Osteoblast (primary cell): ENCODE measurements around the gene DES. TPM values are rescaled to one million over a fixed set of nuclear protein-coding genes. Genes with fewer than 3 reads are reported as not detected.

ENCODE experiments used
- DNase-seq: peaks from one replicate; pipeline ENCODE4 v3.0.0; 2011; ENCODE audit warnings: low spot score, mixed read lengths; ENCODE audit not compliant: insufficient read length; ENCODE audit errors: missing footprints
- H2AFZ ChIP-seq: 2 replicates; pipeline ENCODE4 v1.6.0; 2011; ENCODE audit warnings: mild to moderate bottlenecking, low read length
- H3K27ac ChIP-seq: 2 replicates; pipeline ENCODE4 v1.5.1; 2011; ENCODE audit warnings: mild to moderate bottlenecking, low read depth, low read length, moderate library complexity
- H3K27me3 ChIP-seq: 2 replicates; pipeline ENCODE4 v1.6.0; 2012; ENCODE audit warnings: mild to moderate bottlenecking, control low read depth, inconsistent platforms, low read length, moderate library complexity; ENCODE audit not compliant: insufficient read depth
- H3K36me3 ChIP-seq: 2 replicates; pipeline ENCODE4 v1.5.1; 2011; ENCODE audit warnings: mild to moderate bottlenecking, low read length, control low read depth, moderate library complexity; ENCODE audit not compliant: insufficient read depth
- H3K4me1 ChIP-seq: 2 replicates; pipeline ENCODE4 v1.5.1; 2011; ENCODE audit warnings: mild to moderate bottlenecking, low read length, control low read depth, moderate library complexity; ENCODE audit not compliant: insufficient read depth
- H3K4me2 ChIP-seq: 2 replicates; pipeline ENCODE4 v1.6.0; 2011; ENCODE audit warnings: mild to moderate bottlenecking, low read length; ENCODE audit not compliant: insufficient read depth
- H3K4me3 ChIP-seq: fragments of 200-600 bp; sonication (generic); 3 replicates; pipeline ENCODE4 v1.5.1; 2012; ENCODE audit warnings: mild to moderate bottlenecking, low read length, inconsistent platforms; ENCODE audit not compliant: insufficient read depth
- H3K79me2 ChIP-seq: 2 replicates; pipeline ENCODE4 v1.6.0; 2012; ENCODE audit warnings: mild to moderate bottlenecking, low read length, control low read depth, inconsistent platforms; ENCODE audit not compliant: insufficient read depth
- H3K9me3 ChIP-seq: 2 replicates; pipeline ENCODE4 v1.5.1; 2011; ENCODE audit warnings: low read depth, low read length, control low read depth
- H4K20me1 ChIP-seq: 2 replicates; pipeline ENCODE4 v1.6.0; 2012; ENCODE audit warnings: mild to moderate bottlenecking, low read length, control low read depth; ENCODE audit not compliant: insufficient read depth
- total RNA-seq: library from RNA; depleted of rRNA; stranded (reverse); fragments of >200 nt; gene quantifications from 2 replicates; pipeline ENCODE4 v1.2.3, GENCODE V29; 2012
- TF ChIP-seq, protein P1 (sequence below): IDR thresholded peaks from 2 replicates; pipeline ENCODE4 v1.5.1; 2011; ENCODE audit warnings: mild to moderate bottlenecking, low read depth, low read length, moderate library complexity; ENCODE audit errors: extremely low read depth

Gene DES
- total RNA-seq, 1 donor, result 0.72 TPM

DNA sequence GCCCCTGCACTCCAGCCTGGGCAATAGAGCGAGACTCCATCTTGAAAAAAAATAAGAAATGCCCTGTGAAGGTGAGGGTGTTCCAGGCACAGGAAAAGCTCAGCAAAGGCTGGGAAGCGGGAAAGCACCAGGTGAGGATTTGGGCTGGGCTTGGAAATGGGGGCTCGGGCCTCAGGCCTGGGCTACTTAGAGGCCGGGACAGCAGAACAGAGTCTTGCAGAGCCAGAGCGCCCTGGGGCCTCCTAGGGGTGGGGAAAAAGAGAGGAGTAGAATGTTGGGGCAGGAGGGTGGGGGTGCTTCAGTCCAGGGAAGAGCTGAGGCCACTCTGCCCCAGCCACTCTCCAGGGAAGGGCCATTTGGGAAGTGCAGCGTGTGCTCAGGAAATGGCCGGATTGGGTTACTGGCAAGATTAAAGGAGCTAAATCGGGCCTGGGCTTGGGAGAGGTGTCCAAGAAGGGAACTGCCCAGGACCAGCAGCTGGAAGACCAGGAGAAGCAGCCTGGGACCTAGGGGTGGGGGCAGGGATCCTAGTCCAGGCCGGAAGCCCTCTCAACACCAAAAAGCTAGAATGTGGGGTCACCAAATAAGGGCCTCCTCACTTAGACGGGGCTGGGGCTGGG, 13.8 kb upstream of the DES start:
- no peak overlapping the region for H3K4me2 ChIP-seq
- TF ChIP-seq, protein P1, sequence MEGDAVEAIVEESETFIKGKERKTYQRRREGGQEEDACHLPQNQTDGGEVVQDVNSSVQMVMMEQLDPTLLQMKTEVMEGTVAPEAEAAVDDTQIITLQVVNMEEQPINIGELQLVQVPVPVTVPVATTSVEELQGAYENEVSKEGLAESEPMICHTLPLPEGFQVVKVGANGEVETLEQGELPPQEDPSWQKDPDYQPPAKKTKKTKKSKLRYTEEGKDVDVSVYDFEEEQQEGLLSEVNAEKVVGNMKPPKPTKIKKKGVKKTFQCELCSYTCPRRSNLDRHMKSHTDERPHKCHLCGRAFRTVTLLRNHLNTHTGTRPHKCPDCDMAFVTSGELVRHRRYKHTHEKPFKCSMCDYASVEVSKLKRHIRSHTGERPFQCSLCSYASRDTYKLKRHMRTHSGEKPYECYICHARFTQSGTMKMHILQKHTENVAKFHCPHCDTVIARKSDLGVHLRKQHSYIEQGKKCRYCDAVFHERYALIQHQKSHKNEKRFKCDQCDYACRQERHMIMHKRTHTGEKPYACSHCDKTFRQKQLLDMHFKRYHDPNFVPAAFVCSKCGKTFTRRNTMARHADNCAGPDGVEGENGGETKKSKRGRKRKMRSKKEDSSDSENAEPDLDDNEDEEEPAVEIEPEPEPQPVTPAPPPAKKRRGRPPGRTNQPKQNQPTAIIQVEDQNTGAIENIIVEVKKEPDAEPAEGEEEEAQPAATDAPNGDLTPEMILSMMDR, result no peak
- peaks cover 24% of the 10 kb centered on the region for H3K4me1 ChIP-seq
- no peaks in the 10 kb centered on the region for H3K79me2 ChIP-seq
- H2AFZ ChIP-seq, result peak overlapping the region; percentile 59
- no peak overlapping the region for H3K27ac ChIP-seq
- DNase-seq, result peak; percentile 57
- no peaks in the 10 kb centered on the region for H3K36me3 ChIP-seq
- no peaks in the 10 kb centered on the region for H3K27me3 ChIP-seq
- H4K20me1 ChIP-seq, result no peaks in the 10 kb centered on the region
- H3K9me3 ChIP-seq, result no peaks in the 10 kb centered on the region
- H3K4me3 ChIP-seq, result no peak overlapping the region

DNA sequence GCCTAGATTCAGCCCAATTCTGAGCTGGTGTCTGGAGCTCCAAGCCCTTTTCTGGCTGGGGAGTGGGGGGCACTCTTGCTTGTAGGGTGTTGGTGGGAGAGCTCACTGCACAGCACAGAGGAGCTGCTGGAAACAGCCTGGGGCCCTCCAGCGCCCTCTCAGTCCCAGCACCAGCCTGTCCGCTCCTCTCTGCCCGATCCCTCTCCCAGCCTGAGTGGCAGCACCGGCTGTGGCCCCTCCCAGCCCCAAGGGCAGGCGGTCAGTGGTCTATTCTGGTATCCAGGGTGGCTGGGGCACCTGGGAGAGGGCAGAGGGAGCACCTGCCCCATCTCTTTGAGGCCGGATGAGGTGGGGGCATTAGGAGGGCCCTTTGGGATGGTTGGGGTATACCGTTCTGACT, 13.2 kb upstream of the DES start:
- TF ChIP-seq, protein P1, result no peak
- Histone ChIP-seq H3K79me2 (no peaks in the 10 kb centered on the region), H3K36me3 (no peaks in the 10 kb centered on the region), H3K27me3 (no peaks in the 10 kb centered on the region), H2AFZ (peak overlapping the region; percentile 34), H3K4me2 (no peak overlapping the region), H4K20me1 (no peaks in the 10 kb centered on the region), H3K9me3 (no peaks in the 10 kb centered on the region), H3K4me3 (no peak overlapping the region), H3K27ac (no peak overlapping the region), H3K4me1 (peaks cover 24% of the 10 kb centered on the region)
- DNase-seq, result no peak

DNA sequence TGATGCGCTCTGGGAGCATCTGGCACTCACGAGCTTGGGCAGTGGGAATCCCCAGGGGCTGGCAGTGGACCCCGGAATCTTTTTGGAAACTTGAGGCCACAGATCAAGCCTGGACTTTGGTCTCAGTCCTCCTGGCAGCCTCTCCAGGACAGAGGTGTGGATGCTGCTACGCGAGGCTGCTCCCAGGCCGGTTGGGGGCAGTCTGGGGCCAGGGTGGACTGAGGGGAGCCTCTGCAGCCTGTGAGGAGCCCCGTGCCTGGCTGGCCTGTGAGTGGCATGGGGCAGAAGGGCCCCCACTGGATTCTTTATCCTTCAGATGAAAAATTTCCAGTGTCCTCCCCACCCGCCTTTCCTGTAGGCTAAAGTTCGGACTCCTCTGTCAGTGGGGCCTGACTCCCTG, 12.7 kb upstream of the DES start:
- Histone ChIP-seq H3K9me3 (no peaks in the 10 kb centered on the region), H3K4me1 (peaks cover 24% of the 10 kb centered on the region), H4K20me1 (no peaks in the 10 kb centered on the region), H3K27me3 (no peaks in the 10 kb centered on the region), H3K36me3 (no peaks in the 10 kb centered on the region), H2AFZ (peak overlapping the region; percentile 34), H3K27ac (no peak overlapping the region), H3K4me3 (no peak overlapping the region), H3K79me2 (no peaks in the 10 kb centered on the region), H3K4me2 (no peak overlapping the region)
- DNase-seq, result peak; percentile 38
- TF ChIP-seq, protein P1, result peak; percentile 15

DNA sequence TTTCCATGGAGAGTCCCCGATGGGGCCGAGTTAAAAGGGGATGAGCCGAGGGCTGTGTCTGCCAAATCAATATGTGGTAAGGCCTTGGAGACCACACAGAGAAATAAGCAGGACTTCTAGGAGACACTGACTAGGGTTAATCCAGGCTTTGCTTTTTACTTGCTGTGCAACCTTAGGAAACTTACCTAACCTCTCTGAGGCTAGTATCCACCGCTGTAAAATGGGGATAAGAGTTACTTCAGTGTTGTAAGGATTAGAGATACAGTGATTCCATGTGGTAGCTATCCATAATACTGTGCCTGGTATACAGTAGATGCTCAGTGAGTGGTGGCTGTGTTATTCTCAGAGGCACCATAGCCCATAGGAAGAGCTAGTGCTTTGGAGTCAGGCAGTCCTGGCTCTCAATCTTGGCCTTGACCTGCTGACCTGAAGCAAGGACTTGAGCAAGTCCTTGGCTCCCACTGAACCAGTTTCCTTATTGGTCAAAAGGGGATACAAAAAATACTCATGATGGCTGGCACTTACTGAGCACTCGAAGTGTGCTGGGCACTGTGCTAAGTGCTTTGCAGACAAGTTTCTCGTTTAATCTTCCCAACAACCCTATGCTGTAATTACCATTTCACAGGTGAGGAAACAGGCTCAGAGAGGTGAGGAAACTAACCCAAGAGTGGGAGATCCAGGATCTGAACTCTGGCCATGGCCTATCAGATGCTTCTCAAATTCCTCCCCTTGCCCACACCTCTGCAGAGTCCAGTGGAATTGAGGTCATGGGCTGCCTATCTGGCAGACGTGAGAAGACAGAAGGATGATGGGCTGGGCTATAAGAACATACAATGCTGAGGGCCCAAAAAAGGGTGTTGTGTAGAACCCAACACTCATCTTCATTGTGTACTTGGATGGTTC, 12.0 kb upstream of the DES start:
- H3K4me2 ChIP-seq, result peak overlapping the region; percentile 30
- no peaks in the 10 kb centered on the region for H3K9me3 ChIP-seq
- no peaks in the 10 kb centered on the region for H3K79me2 ChIP-seq
- peak; percentile 65 for DNase-seq
- no peaks in the 10 kb centered on the region for H4K20me1 ChIP-seq
- H2AFZ ChIP-seq, result peak overlapping the region; percentile 51
- H3K36me3 ChIP-seq, result no peaks in the 10 kb centered on the region
- H3K4me1 ChIP-seq, result peaks cover 24% of the 10 kb centered on the region
- no peaks in the 10 kb centered on the region for H3K27me3 ChIP-seq
- H3K4me3 ChIP-seq, result no peak overlapping the region
- TF ChIP-seq, protein P1, result no peak
- H3K27ac ChIP-seq, result peak overlapping the region; percentile 93
